ENCODE measurements around the gene C12orf42.

GRCh38 chr12:103494051-103494733 is 1.6 kb downstream of the C12orf42 start:
- TF ChIP-seq REST (IDR thresholded peaks at IDR 0.05; ENCODE audit: insufficient replicate concordance, low read depth), result no peak
- TF ChIP-seq CTCF (IDR thresholded peaks at IDR 0.05; ENCODE audit: insufficient read depth, low read length), result no peak
- no peak for TF ChIP-seq POLR2AphosphoS5 (IDR thresholded peaks at IDR 0.05; ENCODE audit: low read depth)
